Spleen (tissue), 7 donors: ENCODE measurements around the gene ZNF552.
"Not testable (repeated sequence)": the region's sequence is repeated elsewhere in the genome, so short reads cannot be mapped to it uniquely, and the experiment has no call there.

Source experiments
- CTCF ChIP-seq, 11 experiments: fragments of 200-600 bp in 7 of 11; fragments of 450-650 bp in 4 of 11; sonication (generic) in 4 of 11; IDR thresholded peaks in 8 of 11; conservative IDR thresholded peaks in 3 of 11; 1 replicate in 7 of 11; 2 replicates in 4 of 11; pipeline versions ENCODE4 v1.4.0 to v1.8.0; 2016 to 2021; ENCODE audit warnings: antibody characterized with exemption in 11 of 11, inconsistent platforms in 4 of 11, mild to moderate bottlenecking in 1 of 11
- POLR2AphosphoS5 ChIP-seq, 3 donors: sonication (generic); formaldehyde crosslinking; IDR thresholded peaks; one replicate each; pipeline ENCODE4 v1.5.1; 2017; ENCODE audit warnings: antibody characterized with exemption in 3 of 3
- donor health status: DM: no; HTN: no; CAD: no; lungs with moderate emphysema.
- donor health status: DM: no; HTN: no; CAD: no.
- donor health status: DM: no; HTN: no; CAD: no.

GRCh38 chr19:57851812-57852603 is 37.3 kb upstream of the ZNF552 start:
- TF ChIP-seq POLR2AphosphoS5 (IDR thresholded peaks at IDR 0.05); CTCF (IDR thresholded peaks at IDR 0.05 in 8 of 11, conservative IDR thresholded peaks at IDR 0.05 in 3 of 11): not testable (repeated sequence)
